ENCODE results near the gene PTH1R. TPM values are rescaled to one million over a fixed set of nuclear protein-coding genes. Genes with fewer than 3 reads are reported as not detected.

The PTH1R gene
- total and polyA plus RNA-seq, 12 donors = 1.5 to 89.8 (median 4.2) TPM

- H3K4me3 ChIP-seq = no peak overlapping the region
- intact Hi-C loops (cut with DNase I) = loop anchor here in 1 of 10 donors (5.0 kb wide), 1 partner anchor 95 kb away; no protein-coding TSS in a partner anchor
- no peak for DNase-seq
- 27 to 67% methylated on average over 1 of the region's 1 CpG for WGBS, 2 donors
- H3K9me3 ChIP-seq = no peaks in the 10 kb centered on the region
- no peak overlapping the region for H3K27ac ChIP-seq
- H3K27me3 ChIP-seq = no peaks in the 10 kb centered on the region
- TF ChIP-seq, protein P1, sequence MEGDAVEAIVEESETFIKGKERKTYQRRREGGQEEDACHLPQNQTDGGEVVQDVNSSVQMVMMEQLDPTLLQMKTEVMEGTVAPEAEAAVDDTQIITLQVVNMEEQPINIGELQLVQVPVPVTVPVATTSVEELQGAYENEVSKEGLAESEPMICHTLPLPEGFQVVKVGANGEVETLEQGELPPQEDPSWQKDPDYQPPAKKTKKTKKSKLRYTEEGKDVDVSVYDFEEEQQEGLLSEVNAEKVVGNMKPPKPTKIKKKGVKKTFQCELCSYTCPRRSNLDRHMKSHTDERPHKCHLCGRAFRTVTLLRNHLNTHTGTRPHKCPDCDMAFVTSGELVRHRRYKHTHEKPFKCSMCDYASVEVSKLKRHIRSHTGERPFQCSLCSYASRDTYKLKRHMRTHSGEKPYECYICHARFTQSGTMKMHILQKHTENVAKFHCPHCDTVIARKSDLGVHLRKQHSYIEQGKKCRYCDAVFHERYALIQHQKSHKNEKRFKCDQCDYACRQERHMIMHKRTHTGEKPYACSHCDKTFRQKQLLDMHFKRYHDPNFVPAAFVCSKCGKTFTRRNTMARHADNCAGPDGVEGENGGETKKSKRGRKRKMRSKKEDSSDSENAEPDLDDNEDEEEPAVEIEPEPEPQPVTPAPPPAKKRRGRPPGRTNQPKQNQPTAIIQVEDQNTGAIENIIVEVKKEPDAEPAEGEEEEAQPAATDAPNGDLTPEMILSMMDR (IDR thresholded peaks at IDR 0.05) = no peak
- peaks cover 0 to 69% (median 8%) of the 10 kb centered on the region in 9 donors for H3K36me3 ChIP-seq
- ATAC-seq = no peak
- peaks cover 0 to 16% (median 0%) of the 10 kb centered on the region in 9 donors for H3K4me1 ChIP-seq
Observed at GRCh38 chr3:46831841-46832240, 45.7 kb upstream of the PTH1R start.

GRCh38 chr3:46833346-46834300 lies 43.9 kb upstream of the PTH1R start:
- WGBS, 2 donors = 94 to 95% methylated on average over 62 to 65 of the region's 65 CpGs
- Histone ChIP-seq H3K27ac (no peak overlapping the region), H3K27me3 (no peaks in the 10 kb centered on the region), H3K36me3 (peaks cover 0 to 63% (median 8%) of the 10 kb centered on the region in 9 donors), H3K9me3 (peaks cover 0 to 13% (median 4%) of the 10 kb centered on the region in 11 donors), H3K4me1 (peaks cover 0 to 21% (median 0%) of the 10 kb centered on the region in 9 donors), H3K4me3 (no peak overlapping the region)
- ATAC-seq (peak; percentile 8 to 56 (median 21)), DNase-seq (no peak)
- TF ChIP-seq, protein P1 (IDR thresholded peaks at IDR 0.05) = no peak
- intact Hi-C loops (cut with DNase I) = loop anchor here in 1 of 10 donors (5.0 kb wide), 1 partner anchor 96 kb away; no protein-coding TSS in a partner anchor

DNA sequence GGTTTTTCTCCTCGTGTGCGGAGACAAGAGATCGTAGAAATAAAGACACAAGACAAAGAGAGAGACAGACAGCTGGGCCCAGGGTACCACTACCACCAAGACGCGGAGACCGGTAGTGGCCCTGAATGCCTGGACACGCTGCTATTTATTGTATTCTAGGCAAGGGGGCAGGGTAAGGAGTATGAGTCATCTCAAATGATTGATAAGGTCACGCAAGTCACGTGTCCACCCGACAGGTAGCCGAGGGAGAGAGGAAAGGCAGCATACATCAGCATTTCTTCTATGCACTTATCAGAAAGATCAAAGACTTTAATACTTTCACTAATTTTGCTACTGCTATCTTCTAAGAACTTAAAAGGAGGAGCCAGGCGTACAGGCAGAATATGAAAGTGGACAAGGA lies 42.5 kb upstream of the PTH1R start:
- TF ChIP-seq, protein P1 (IDR thresholded peaks at IDR 0.05) = no peak
- H3K9me3 ChIP-seq = peaks cover 0 to 27% (median 5%) of the 10 kb centered on the region in 11 donors
- H3K4me1 ChIP-seq = peaks cover 0 to 26% (median 0%) of the 10 kb centered on the region in 9 donors
- no peaks in the 10 kb centered on the region for H3K27me3 ChIP-seq
- no peak for ATAC-seq
- no peak for DNase-seq
- H3K36me3 ChIP-seq = peaks cover 0 to 59% (median 8%) of the 10 kb centered on the region in 9 donors
- 79 to 80% methylated on average over 12 of the region's 12 CpGs for WGBS, 2 donors
- H3K4me3 ChIP-seq = no peak overlapping the region
- peak overlapping the region in 1 of 10 donors; percentile 14 for H3K27ac ChIP-seq
- intact Hi-C loops (cut with DNase I) = no loop called here

DNA sequence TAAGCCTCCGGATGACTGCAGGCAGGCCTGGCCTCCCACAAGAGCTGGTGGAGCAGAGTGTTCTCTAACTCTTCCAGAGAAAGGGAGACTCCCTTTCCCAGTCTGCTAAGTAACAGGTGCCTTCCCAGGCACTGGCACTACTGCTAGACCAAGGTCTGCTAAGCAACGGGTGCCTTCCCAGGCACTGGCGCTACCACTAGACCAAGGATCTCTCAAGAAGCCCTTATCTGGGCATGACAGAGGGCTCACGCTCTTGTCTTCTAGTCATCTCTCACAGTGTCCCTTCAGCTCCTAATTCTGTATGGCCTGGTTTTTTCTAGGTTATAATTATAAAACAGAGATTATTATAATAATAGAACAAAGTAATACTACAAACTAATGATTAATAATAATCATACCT lies 42.0 kb upstream of the PTH1R start:
- Histone ChIP-seq H3K4me3 (no peak overlapping the region), H3K4me1 (peaks cover 0 to 26% (median 0%) of the 10 kb centered on the region in 9 donors), H3K27me3 (no peaks in the 10 kb centered on the region), H3K27ac (no peak overlapping the region), H3K36me3 (peaks cover 0 to 59% (median 8%) of the 10 kb centered on the region in 9 donors), H3K9me3 (peaks cover 0 to 32% (median 9%) of the 10 kb centered on the region in 11 donors)
- intact Hi-C loops (cut with DNase I) = no loop called here
- 89 to 90% methylated on average over 4 of the region's 4 CpGs for WGBS, 2 donors
- DNase-seq (no peak), ATAC-seq (no peak)
- TF ChIP-seq, protein P1 (IDR thresholded peaks at IDR 0.05) = no peak
